Esophagus muscularis mucosa (tissue), 4 donors: ENCODE measurements around the gene LRRC8D. TPM values are rescaled to one million over a fixed set of nuclear protein-coding genes. Genes with fewer than 3 reads are reported as not detected.

ENCODE experiments used
- DNase-seq: peaks from one replicate; pipeline ENCODE4 v3.0.0-alpha.2; 2017; ENCODE audit errors: extremely low spot score
- H3K27ac ChIP-seq, 4 donors: fragments of 200-600 bp; sonication (generic); replicated peaks in 1 of 4; 1 replicate in 3 of 4; 2 replicates in 1 of 4; pipeline ENCODE4 v1.5.1; 2016 to 2019; ENCODE audit warnings: mild to moderate bottlenecking in 1 of 4
- H3K27me3 ChIP-seq, 4 donors: fragments of 200-600 bp; sonication (generic); one replicate each; pipeline versions ENCODE4 v1.5.1 to v1.6.0; 2016 to 2019
- H3K36me3 ChIP-seq, 4 donors: fragments of 200-600 bp; sonication (generic); one replicate each; pipeline ENCODE4 v1.5.1; 2016 to 2019
- H3K4me1 ChIP-seq, 4 donors: fragments of 200-600 bp; sonication (generic); one replicate each; pipeline ENCODE4 v1.5.1; 2016 to 2019
- H3K4me3 ChIP-seq, 4 donors: fragments of 200-600 bp; sonication (generic); 1 replicate in 2 of 4; 2 replicates in 2 of 4; pipeline ENCODE4 v1.5.1; 2016 to 2019; ENCODE audit warnings: mild to moderate bottlenecking in 4 of 4, moderate library complexity in 1 of 4
- H3K9me3 ChIP-seq, 4 donors: fragments of 200-600 bp; sonication (generic); 1 replicate in 3 of 4; 2 replicates in 1 of 4; pipeline ENCODE4 v1.5.1; 2016 to 2019
- CTCF ChIP-seq, 3 experiments: fragments of 200-600 bp in 2 of 3; fragments of 450-650 bp in 1 of 3; sonication (generic) in 2 of 3; IDR thresholded peaks; one replicate each; pipeline ENCODE4 v1.5.1; 2017 to 2019; ENCODE audit warnings: antibody characterized with exemption in 3 of 3, mild to moderate bottlenecking in 2 of 3, moderate library complexity in 1 of 3
- EP300 ChIP-seq: sonication (generic); formaldehyde crosslinking; IDR thresholded peaks from one replicate; pipeline ENCODE4 v1.6.1; 2017; ENCODE audit warnings: antibody characterized with exemption
- POLR2A ChIP-seq: fragments of 450-650 bp; IDR thresholded peaks from one replicate; pipeline ENCODE4 v1.6.1; 2017; ENCODE audit warnings: antibody characterized with exemption, moderate library complexity, mild to moderate bottlenecking, low read depth
- POLR2AphosphoS5 ChIP-seq, 2 donors: sonication (generic); formaldehyde crosslinking; IDR thresholded peaks; one replicate each; pipeline ENCODE4 v1.6.1; 2017; ENCODE audit warnings: antibody characterized with exemption in 2 of 2
- WGBS: methylation state at CpG from one replicate; pipeline ENCODE4 v1.1.5; 2018; 5-methylcytosine and 5-hydroxymethylcytosine counted together
- intact Hi-C: fragments of 100-400 bp; cut with DNase I; formaldehyde crosslinking; loops from one replicate; pipeline ENCODE4 v1.15.1; 2023
- total RNA-seq, 4 donors: library from RNA; depleted of rRNA; stranded (reverse); fragments of >200 nt; gene quantifications; one replicate each; pipeline versions ENCODE4 v1.1.0 to v1.2.1, GENCODE V29; 2016

Gene LRRC8D
- total RNA-seq, 4 donors from 2014 or later, result 4.2 to 10.4 (median 6.6) TPM

GRCh38 chr1:89946532-89946931, 125.7 kb downstream of the LRRC8D start:
- 40% methylated on average over 1 of the region's 1 CpG for WGBS
- intact Hi-C loops, result no loop called here
- peaks cover 6 to 22% (median 16%) of the 10 kb centered on the region in 4 donors for H3K4me1 ChIP-seq
- no peaks in the 10 kb centered on the region for H3K36me3 ChIP-seq
- no peak for DNase-seq
- H3K27ac ChIP-seq, result no peak overlapping the region
- H3K27me3 ChIP-seq, result no peaks in the 10 kb centered on the region
- no peaks in the 10 kb centered on the region for H3K9me3 ChIP-seq
- H3K4me3 ChIP-seq, result no peak overlapping the region
- TF ChIP-seq EP300 (no peak), POLR2A (no peak), CTCF (IDR thresholded peaks at IDR 0.05) (no peak), POLR2AphosphoS5 (IDR thresholded peaks at IDR 0.05) (no peak)

GRCh38 chr1:89948722-89949345, 128.0 kb downstream of the LRRC8D start:
- no peak for DNase-seq
- Histone ChIP-seq H3K9me3 (no peaks in the 10 kb centered on the region), H3K36me3 (no peaks in the 10 kb centered on the region), H3K4me3 (no peak overlapping the region), H3K4me1 (peaks cover 0 to 9% (median 7%) of the 10 kb centered on the region in 4 donors), H3K27ac (no peak overlapping the region), H3K27me3 (no peaks in the 10 kb centered on the region)
- 89% methylated on average over 6 of the region's 6 CpGs for WGBS
- TF ChIP-seq POLR2A (no peak), CTCF (IDR thresholded peaks at IDR 0.05) (no peak), EP300 (no peak), POLR2AphosphoS5 (IDR thresholded peaks at IDR 0.05) (no peak)
- intact Hi-C loops, result no loop called here

- H3K4me3 ChIP-seq, result no peak overlapping the region
- intact Hi-C loops, result no loop called here
- no peak for TF ChIP-seq POLR2A
- TF ChIP-seq POLR2AphosphoS5 (IDR thresholded peaks at IDR 0.05), result no peak
- TF ChIP-seq CTCF (IDR thresholded peaks at IDR 0.05), result no peak
- TF ChIP-seq EP300, result no peak
- no peaks in the 10 kb centered on the region for H3K36me3 ChIP-seq
- DNase-seq, result no peak
- no peak overlapping the region for H3K27ac ChIP-seq
- no peaks in the 10 kb centered on the region for H3K27me3 ChIP-seq
- 4% methylated on average over 1 of the region's 1 CpG for WGBS
- no peaks in the 10 kb centered on the region for H3K4me1 ChIP-seq
- H3K9me3 ChIP-seq, result no peaks in the 10 kb centered on the region
Observed at GRCh38 chr1:89949991-89950624, 129.3 kb downstream of the LRRC8D start.

DNA sequence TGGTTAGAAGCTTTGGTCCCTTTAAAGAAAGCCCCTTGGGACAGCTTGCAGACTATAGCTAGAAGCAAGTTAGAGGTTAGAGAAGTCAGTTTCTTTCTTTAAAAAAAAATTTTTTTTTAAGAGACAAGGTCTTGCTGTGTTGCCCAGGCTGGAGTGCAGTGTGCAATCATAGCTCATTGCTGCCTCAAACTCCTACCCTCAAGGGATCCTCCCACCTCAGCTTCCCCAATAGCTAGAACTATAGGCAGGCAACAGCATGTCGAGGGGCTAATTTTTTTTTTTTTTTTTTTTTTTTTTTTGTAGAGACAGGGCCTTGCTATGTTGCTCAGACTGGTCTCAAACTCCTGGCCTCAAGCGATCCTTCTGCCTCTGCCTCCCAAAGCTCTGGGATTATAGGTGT, 129.9 kb downstream of the LRRC8D start:
- Histone ChIP-seq H3K27ac (no peak overlapping the region), H3K27me3 (no peaks in the 10 kb centered on the region), H3K9me3 (no peaks in the 10 kb centered on the region), H3K4me3 (no peak overlapping the region), H3K36me3 (no peaks in the 10 kb centered on the region), H3K4me1 (no peaks in the 10 kb centered on the region)
- TF ChIP-seq POLR2AphosphoS5 (IDR thresholded peaks at IDR 0.05) (no peak), EP300 (no peak), POLR2A (no peak), CTCF (IDR thresholded peaks at IDR 0.05) (no peak)
- intact Hi-C loops, result no loop called here
- DNase-seq, result no peak
- WGBS, result 92% methylated on average over 2 of the region's 2 CpGs
